ENCODE results near the gene NRDE2. TPM values are rescaled to one million over a fixed set of nuclear protein-coding genes. Genes with fewer than 3 reads are reported as not detected.
"Not testable (repeated sequence)": the region's sequence is repeated elsewhere in the genome, so short reads cannot be mapped to it uniquely, and the experiment has no call there.

The NRDE2 gene
- total RNA-seq, 1 donor from 2014 or later: 10.5 TPM

DNA sequence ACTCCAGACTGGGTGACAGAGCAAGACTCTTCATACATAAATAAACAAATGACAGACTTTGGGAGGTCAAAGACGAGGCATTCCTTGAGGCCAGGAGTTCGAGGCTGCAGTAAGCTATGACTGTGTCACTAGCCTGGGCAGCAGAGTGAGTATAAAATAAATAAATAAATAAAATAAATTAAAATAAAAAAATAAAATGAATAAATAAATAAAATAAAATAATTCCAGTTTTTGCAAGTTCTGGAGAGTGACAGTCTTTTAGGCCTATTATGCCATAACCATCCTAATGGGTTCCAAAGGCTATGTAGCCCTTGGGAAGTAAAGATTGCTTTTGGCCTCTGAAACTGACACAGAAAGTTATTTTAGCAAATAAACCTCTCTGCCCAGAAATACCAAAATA lies 16.5 kb upstream of the NRDE2 start:
- Histone ChIP-seq H3K36me3 (no peaks in the 10 kb centered on the region), H3K27me3 (ENCODE audit: low read depth) (no peaks in the 10 kb centered on the region), H3K27ac (replicated peaks) (no peak overlapping the region), H3K4me3 (no peak overlapping the region), H3K4me1 (no peaks in the 10 kb centered on the region), H3K9me3 (replicated peaks) (no peaks in the 10 kb centered on the region)
- no peak for DNase-seq
- intact Hi-C loops (cut with micrococcal nuclease): no loop called here
- TF ChIP-seq, protein P1, sequence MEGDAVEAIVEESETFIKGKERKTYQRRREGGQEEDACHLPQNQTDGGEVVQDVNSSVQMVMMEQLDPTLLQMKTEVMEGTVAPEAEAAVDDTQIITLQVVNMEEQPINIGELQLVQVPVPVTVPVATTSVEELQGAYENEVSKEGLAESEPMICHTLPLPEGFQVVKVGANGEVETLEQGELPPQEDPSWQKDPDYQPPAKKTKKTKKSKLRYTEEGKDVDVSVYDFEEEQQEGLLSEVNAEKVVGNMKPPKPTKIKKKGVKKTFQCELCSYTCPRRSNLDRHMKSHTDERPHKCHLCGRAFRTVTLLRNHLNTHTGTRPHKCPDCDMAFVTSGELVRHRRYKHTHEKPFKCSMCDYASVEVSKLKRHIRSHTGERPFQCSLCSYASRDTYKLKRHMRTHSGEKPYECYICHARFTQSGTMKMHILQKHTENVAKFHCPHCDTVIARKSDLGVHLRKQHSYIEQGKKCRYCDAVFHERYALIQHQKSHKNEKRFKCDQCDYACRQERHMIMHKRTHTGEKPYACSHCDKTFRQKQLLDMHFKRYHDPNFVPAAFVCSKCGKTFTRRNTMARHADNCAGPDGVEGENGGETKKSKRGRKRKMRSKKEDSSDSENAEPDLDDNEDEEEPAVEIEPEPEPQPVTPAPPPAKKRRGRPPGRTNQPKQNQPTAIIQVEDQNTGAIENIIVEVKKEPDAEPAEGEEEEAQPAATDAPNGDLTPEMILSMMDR (IDR thresholded peaks at IDR 0.05; ENCODE audit: borderline replicate concordance): no peak

DNA sequence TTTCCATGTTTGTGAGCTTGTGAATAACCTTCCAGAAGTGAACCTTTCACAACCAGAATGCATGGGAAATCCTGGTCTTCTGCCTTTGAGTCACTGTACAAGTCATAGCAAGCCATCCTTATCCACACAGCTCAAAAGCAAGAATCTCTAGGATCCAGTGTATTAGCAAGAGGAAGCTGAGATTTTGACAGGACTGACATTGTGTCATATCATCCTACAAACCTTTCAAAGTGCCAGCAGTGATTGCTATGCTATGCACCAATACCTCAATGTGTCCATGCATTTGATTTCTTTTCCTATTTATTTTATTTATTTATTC lies 13.5 kb upstream of the NRDE2 start:
- Histone ChIP-seq H3K27me3 (ENCODE audit: low read depth) (no peaks in the 10 kb centered on the region), H3K4me3 (no peak overlapping the region), H3K4me1 (no peaks in the 10 kb centered on the region), H3K36me3 (no peaks in the 10 kb centered on the region), H3K27ac (replicated peaks) (no peak overlapping the region), H3K9me3 (replicated peaks) (no peaks in the 10 kb centered on the region)
- intact Hi-C loops (cut with micrococcal nuclease): no loop called here
- TF ChIP-seq, protein P1 (IDR thresholded peaks at IDR 0.05; ENCODE audit: borderline replicate concordance): no peak
- DNase-seq: no peak

DNA sequence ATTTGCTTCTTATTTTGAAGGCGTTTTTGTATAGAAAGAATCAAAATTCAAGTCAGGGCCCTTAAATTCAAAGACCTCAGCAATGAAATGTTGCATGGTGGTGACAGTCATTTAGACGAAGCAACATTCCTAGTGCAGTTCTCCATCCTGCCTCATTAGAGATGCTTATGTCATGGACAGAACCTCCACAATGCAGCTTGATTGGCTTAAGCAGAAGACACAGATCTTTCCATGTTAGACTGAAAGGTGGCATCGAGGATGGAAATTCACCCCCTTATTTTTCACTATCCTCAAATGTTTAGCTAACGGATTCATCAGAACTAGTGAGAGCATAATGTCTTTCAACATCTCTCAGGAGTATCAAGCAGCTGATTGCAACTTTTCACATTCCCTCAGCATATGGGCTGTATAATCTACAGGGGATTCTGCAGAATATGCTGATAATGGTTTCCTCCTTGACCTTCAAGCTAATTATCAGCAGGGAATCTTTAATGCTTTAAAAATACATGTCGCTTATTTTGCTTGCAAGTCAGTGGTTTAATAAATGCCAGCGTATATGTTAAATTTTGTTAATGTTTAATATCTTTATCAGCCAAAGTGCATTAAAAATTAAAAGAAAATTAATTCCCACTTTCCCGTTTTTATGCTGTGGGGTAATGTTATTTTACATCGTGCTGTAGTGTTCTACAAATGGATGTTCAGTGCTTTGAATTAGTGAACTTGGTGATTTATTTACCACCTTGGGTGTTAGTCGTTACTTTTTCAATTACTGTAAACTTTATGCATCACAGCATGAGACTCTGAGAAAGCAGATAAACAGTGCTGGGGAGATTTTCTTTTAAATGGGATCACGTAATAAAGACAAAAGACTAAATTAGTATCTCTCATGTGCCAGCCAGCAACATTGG lies 12.8 kb upstream of the NRDE2 start:
- Histone ChIP-seq H3K27ac (replicated peaks) (no peak overlapping the region), H3K4me3 (no peak overlapping the region), H3K4me1 (no peaks in the 10 kb centered on the region), H3K36me3 (no peaks in the 10 kb centered on the region), H3K27me3 (ENCODE audit: low read depth) (no peaks in the 10 kb centered on the region), H3K9me3 (replicated peaks) (no peaks in the 10 kb centered on the region)
- intact Hi-C loops (cut with micrococcal nuclease): no loop called here
- TF ChIP-seq, protein P1 (IDR thresholded peaks at IDR 0.05; ENCODE audit: borderline replicate concordance): no peak
- DNase-seq: no peak

DNA sequence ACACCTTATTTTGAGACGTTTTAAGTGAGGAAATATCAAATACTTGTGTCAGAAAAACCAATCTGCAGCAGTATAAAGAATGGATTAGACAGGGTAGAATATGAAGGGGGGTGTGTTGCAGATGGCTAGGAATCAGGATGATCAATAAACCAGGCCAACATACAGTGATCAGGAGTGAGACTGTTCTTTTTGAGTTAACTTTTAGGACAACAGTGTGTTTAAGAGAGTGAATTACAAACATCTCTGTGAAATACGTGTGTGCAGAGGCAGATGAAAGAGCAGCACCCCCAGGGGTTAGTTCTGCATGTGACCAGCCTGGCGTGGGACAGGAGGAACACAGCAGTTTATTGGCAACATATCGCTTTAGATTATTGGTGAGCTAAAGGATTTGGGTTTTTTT lies 10.6 kb upstream of the NRDE2 start:
- H3K4me1 ChIP-seq: no peaks in the 10 kb centered on the region
- H3K9me3 ChIP-seq (replicated peaks): no peaks in the 10 kb centered on the region
- no peaks in the 10 kb centered on the region for H3K36me3 ChIP-seq
- TF ChIP-seq, protein P1 (IDR thresholded peaks at IDR 0.05; ENCODE audit: borderline replicate concordance): no peak
- intact Hi-C loops (cut with micrococcal nuclease): no loop called here
- H3K27ac ChIP-seq (replicated peaks): no peak overlapping the region
- peaks cover 18% of the 10 kb centered on the region for H3K27me3 ChIP-seq (ENCODE audit: low read depth)
- DNase-seq: no peak
- H3K4me3 ChIP-seq: no peak overlapping the region

DNA sequence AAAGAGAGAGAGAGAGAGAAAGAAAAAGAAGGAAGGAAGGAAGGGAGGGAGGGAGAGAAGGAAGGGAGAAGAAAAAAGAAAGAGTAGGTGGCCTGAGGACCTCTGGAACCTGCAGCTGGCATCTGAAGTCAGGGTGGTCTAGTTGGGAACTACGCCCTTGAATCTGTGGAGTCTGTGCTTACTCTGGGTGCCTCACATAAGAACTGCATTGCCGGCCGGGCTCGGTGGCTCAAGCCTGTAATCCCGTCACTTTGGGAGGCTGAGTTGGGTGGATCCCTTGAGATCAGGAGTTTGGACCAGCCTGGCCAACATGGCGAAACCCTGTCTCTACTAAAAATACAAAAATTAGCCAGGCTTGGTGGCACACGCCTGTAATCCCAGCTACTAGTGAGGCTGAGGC lies 10.0 kb upstream of the NRDE2 start:
- Histone ChIP-seq H3K9me3 (replicated peaks) (no peaks in the 10 kb centered on the region), H3K4me3 (no peak overlapping the region), H3K36me3 (no peaks in the 10 kb centered on the region), H3K27ac (replicated peaks) (no peak overlapping the region), H3K27me3 (ENCODE audit: low read depth) (peaks cover 20% of the 10 kb centered on the region), H3K4me1 (no peaks in the 10 kb centered on the region)
- intact Hi-C loops (cut with micrococcal nuclease): no loop called here
- TF ChIP-seq, protein P1 (IDR thresholded peaks at IDR 0.05; ENCODE audit: borderline replicate concordance): no peak
- no peak for DNase-seq

DNA sequence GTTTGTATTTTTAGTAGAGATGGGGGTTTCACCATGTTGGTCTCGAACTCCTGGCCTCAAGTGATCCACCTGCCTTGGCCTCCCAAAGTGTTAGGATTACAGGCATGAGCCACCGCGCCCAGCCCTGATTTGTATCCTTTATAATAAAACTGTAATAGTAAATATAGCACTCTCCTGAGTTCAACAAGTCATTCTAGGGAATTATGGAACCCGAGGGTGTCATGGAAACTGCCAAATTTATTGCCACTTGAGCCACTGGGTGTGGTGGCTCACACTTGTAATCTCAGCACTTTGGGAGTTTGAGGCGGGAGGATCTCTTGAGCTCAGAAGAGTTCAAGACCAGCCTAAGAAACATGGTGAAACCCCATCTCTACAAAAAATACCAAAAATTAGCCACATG lies 9.5 kb upstream of the NRDE2 start:
- H3K36me3 ChIP-seq; H3K27ac ChIP-seq (replicated peaks); DNase-seq; H3K4me1 ChIP-seq; H3K9me3 ChIP-seq (replicated peaks); H3K4me3 ChIP-seq; intact Hi-C loops (cut with micrococcal nuclease): not testable (repeated sequence)
- peaks cover 25% of the 10 kb centered on the region for H3K27me3 ChIP-seq (ENCODE audit: low read depth)
